ENCODE results near the gene SLC35F1. TPM values are rescaled to one million over a fixed set of nuclear protein-coding genes. Genes with fewer than 3 reads are reported as not detected.
"Not testable (repeated sequence)": the region's sequence is repeated elsewhere in the genome, so short reads cannot be mapped to it uniquely, and the experiment has no call there.

The SLC35F1 gene
- 0.23 TPM for total RNA-seq (ENCODE audit: unreplicated experiment)
- long read RNA-seq = 0 reads

DNA sequence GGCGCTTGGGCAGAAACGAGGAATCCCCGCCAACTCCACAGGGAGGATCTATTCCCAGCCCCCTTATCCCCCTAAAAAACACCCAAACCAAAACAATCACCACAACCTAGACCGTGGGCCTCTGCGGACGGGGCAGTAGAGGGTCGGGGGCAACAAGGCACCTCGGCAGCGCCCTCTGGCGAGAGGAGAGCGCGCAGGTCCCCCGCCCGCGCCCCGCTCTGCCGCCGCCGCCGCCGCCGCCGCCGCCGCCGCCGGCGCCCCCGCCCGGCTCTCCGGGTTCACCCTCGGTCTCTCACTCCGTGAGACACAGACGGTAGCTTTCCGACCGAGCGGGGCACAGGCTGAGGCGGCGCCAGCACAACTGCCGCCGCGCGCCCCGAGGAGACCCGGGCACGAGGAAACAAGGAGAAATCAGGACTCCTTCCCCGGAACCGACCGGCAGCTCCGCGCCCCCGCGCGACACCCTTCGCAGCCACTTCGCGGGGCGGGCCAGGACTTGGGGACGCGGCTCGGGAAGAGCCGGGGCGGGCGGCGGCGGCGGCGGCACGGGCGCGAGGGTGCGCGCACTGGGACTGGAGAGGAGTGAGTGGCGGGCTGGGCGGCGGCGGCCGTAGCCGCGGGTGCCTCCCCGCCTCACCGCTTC is at the start of gene SLC35F1:
Gene SLC35F1, plus strand, starts transcription at position 307 of the 643 bp plus-strand sequence.
- Mint-ChIP-seq H3K36me3 (ENCODE audit: low read depth, unreplicated experiment) (no peaks in the 10 kb centered on the region), H3K4me3 (ENCODE audit: unreplicated experiment) (peak within 1 kb of the TSS; percentile 91), H3K27ac (ENCODE audit: unreplicated experiment) (no peak within 1 kb of the TSS), H3K4me1 (ENCODE audit: unreplicated experiment) (peaks cover 9% of the 10 kb centered on the region), H3K27me3 (ENCODE audit: unreplicated experiment) (peaks cover 11% of the 10 kb centered on the region), H3K9me3 (ENCODE audit: unreplicated experiment) (no peaks in the 10 kb centered on the region)
- DNase-seq (ENCODE audit: low spot score) = peak; percentile 66
- TF ChIP-seq, protein P1, sequence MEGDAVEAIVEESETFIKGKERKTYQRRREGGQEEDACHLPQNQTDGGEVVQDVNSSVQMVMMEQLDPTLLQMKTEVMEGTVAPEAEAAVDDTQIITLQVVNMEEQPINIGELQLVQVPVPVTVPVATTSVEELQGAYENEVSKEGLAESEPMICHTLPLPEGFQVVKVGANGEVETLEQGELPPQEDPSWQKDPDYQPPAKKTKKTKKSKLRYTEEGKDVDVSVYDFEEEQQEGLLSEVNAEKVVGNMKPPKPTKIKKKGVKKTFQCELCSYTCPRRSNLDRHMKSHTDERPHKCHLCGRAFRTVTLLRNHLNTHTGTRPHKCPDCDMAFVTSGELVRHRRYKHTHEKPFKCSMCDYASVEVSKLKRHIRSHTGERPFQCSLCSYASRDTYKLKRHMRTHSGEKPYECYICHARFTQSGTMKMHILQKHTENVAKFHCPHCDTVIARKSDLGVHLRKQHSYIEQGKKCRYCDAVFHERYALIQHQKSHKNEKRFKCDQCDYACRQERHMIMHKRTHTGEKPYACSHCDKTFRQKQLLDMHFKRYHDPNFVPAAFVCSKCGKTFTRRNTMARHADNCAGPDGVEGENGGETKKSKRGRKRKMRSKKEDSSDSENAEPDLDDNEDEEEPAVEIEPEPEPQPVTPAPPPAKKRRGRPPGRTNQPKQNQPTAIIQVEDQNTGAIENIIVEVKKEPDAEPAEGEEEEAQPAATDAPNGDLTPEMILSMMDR (IDR thresholded peaks at IDR 0.05; ENCODE audit: unreplicated experiment) = peak; percentile 35

DNA sequence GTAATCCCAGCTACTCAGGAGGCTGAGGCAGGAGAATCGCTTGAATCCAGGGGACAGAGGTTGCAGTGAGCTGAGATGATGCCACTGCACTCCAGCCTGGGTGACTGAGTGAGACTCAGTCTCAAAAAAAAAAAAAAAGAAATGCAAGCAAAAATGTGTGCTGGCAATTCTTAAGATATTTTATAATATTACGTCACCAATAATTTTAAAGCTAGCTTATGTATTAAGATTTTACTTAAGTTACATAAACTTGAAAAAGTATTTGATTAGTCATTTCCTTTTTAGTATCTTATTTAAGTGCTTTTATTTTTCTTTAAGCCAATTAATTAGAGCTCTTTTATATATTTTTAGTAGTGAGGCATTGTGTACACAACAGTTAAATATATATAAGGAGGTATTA is 48.5 kb upstream of the SLC35F1 start:
- not testable (repeated sequence) for H3K9me3 Mint-ChIP-seq (ENCODE audit: unreplicated experiment); H3K4me1 Mint-ChIP-seq (ENCODE audit: unreplicated experiment); DNase-seq (ENCODE audit: low spot score); H3K27me3 Mint-ChIP-seq (ENCODE audit: unreplicated experiment); H3K27ac Mint-ChIP-seq (ENCODE audit: unreplicated experiment); H3K4me3 Mint-ChIP-seq (ENCODE audit: unreplicated experiment); H3K36me3 Mint-ChIP-seq (ENCODE audit: low read depth, unreplicated experiment)

DNA sequence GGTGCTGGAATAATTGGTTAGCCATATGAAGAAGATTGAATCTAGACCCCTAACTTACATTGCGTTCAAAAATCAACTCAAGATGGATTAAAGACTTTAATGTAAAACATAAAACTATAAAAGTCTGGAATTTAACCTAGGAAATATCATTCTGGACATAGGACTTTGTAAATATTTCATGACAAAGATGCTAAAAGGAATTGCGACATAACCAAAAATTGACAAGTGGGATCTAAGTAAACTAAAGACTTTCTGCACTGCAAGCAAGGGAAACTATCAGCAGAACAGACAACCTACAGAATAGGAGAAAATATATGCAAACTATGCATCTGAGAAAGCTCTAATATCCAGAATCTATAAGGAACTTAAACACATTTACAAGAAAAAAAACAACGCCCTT is 45.5 kb upstream of the SLC35F1 start:
- H3K27me3 Mint-ChIP-seq (ENCODE audit: unreplicated experiment) = no peaks in the 10 kb centered on the region
- H3K36me3 Mint-ChIP-seq (ENCODE audit: low read depth, unreplicated experiment) = no peaks in the 10 kb centered on the region
- DNase-seq (ENCODE audit: low spot score) = no peak
- H3K4me3 Mint-ChIP-seq (ENCODE audit: unreplicated experiment) = no peak overlapping the region
- no peaks in the 10 kb centered on the region for H3K4me1 Mint-ChIP-seq (ENCODE audit: unreplicated experiment)
- H3K9me3 Mint-ChIP-seq (ENCODE audit: unreplicated experiment) = no peaks in the 10 kb centered on the region
- no peak overlapping the region for H3K27ac Mint-ChIP-seq (ENCODE audit: unreplicated experiment)
- TF ChIP-seq, protein P1 (IDR thresholded peaks at IDR 0.05; ENCODE audit: unreplicated experiment) = no peak

DNA sequence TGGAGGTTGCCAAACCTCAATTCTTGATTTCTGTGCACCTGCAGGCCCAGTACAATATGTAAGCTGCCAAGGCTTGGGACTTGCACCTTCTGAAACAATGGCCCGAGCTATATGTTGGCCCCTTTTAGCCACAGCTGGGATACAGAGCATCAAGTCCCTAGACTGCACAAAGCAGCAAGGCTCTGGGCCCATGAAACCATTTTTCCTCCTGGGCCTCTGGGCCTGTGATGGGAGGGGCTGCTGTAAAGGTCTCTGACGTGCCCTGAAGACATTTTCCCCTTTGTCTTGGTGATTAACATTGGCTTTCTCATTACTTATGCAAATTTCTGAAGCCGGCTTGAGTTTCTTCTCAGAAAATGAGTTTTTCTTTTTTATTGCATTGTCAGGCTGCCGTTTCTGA is 40.5 kb upstream of the SLC35F1 start:
- Mint-ChIP-seq H3K4me1 (ENCODE audit: unreplicated experiment) (no peaks in the 10 kb centered on the region), H3K27ac (ENCODE audit: unreplicated experiment) (no peak overlapping the region), H3K4me3 (ENCODE audit: unreplicated experiment) (no peak overlapping the region), H3K9me3 (ENCODE audit: unreplicated experiment) (peaks cover 9% of the 10 kb centered on the region), H3K27me3 (ENCODE audit: unreplicated experiment) (no peaks in the 10 kb centered on the region), H3K36me3 (ENCODE audit: low read depth, unreplicated experiment) (peaks cover 6% of the 10 kb centered on the region)
- TF ChIP-seq, protein P1 (IDR thresholded peaks at IDR 0.05; ENCODE audit: unreplicated experiment) = no peak
- DNase-seq (ENCODE audit: low spot score) = no peak

DNA sequence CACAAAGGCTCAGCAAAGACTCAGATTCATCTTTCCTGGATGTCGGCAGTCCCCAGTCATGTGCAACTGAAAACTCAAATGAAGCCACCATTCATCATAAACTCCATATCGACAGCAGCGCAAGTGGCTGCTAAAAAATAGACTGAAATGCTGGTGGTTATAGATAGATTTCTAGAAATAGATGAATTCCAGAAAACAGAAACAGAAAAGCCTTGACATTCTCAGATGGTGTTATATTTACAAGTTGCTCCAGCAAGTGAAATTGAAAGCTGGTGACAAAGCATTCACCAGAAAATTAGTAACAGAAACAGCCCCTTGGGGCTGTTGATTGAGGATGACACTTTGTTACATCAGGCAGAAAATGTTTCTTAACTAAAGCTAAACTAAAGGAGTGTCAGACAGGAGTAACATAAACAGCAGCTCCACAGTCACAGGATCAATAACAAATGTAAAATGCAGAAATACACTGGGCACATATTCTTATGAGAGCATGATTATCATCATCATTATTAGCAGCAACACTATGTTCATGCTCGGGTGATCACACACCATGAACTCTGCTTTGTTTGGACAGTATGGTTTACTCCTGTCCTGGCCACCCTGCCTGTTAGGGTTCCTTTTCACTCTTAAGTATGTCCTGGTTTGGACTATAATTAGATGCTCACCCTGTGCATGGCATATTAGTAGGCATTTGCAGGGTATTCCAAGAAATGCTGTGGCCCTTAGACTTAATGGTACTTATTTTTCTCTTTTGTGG is 36.4 kb upstream of the SLC35F1 start:
- H3K4me1 Mint-ChIP-seq (ENCODE audit: unreplicated experiment) = no peaks in the 10 kb centered on the region
- TF ChIP-seq, protein P1 (IDR thresholded peaks at IDR 0.05; ENCODE audit: unreplicated experiment) = no peak
- peaks cover 9% of the 10 kb centered on the region for H3K9me3 Mint-ChIP-seq (ENCODE audit: unreplicated experiment)
- no peak overlapping the region for H3K4me3 Mint-ChIP-seq (ENCODE audit: unreplicated experiment)
- H3K27ac Mint-ChIP-seq (ENCODE audit: unreplicated experiment) = no peak overlapping the region
- DNase-seq (ENCODE audit: low spot score) = no peak
- H3K36me3 Mint-ChIP-seq (ENCODE audit: low read depth, unreplicated experiment) = peaks cover 6% of the 10 kb centered on the region
- no peaks in the 10 kb centered on the region for H3K27me3 Mint-ChIP-seq (ENCODE audit: unreplicated experiment)
